SU-DHL-6 (cell line): Measurements from ENCODE around the gene RPS28.

ENCODE experiments used
- EZH2phosphoT487 ChIP-seq: fragments of 200-600 bp; sonication (generic), shearing (Covaris generic); conservative IDR thresholded peaks from 2 replicates; pipeline ENCODE4 v1.6.1; 2018; ENCODE audit warnings: mild to moderate bottlenecking, antibody characterized with exemption, low read length, moderate library complexity, mixed read lengths
- TF ChIP-seq, protein P1 (sequence below): fragments of 200-600 bp; sonication (generic); IDR thresholded peaks from one replicate; pipeline ENCODE4 v1.5.1; 2017; ENCODE audit warnings: antibody characterized with exemption, mild to moderate bottlenecking, low read length, moderate library complexity; ENCODE audit not compliant: insufficient read depth, poor library complexity, severe bottlenecking

DNA sequence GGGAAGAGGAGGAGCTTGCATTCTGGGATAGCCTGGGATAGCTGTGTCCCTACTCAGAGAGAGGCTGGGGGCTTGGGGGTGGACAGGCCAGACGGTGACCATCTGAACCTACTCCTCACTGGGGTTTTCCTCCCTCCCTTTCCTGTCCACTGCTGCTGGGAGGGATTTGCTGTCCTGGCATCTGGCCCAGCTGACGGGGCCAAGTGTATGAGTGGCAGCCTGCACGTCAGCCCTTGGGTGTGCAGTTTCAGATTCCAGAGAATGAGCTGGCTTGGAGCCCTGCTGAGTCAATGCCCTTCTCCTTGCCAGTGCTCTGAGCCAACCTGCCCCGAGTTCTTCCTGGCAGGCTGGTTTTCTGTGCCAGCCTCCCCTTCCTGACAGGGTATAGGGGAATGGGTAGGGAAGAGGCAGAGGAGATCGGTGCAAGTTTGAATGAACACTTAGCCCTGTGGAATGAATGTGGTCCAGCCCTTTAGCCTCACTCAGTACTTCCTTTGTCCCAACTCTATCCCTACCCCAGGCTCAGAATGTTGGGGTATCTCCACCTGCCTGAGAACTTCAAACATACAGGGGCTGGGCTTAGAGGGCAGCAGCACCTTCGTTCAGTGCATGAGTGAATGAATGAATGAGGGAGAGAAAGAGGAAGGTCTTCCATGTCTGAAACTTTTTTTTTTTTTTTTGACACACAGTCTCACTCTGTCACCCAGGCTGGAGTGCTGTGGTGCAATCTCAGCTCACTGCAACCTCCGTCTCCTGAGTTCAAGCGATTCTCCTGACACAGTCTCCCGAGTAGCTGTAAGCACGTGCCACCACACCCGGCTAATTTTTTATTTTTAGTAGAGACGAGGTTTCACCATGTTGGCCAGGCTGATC, 40.9 kb downstream of the RPS28 start:
- TF ChIP-seq, protein P1, sequence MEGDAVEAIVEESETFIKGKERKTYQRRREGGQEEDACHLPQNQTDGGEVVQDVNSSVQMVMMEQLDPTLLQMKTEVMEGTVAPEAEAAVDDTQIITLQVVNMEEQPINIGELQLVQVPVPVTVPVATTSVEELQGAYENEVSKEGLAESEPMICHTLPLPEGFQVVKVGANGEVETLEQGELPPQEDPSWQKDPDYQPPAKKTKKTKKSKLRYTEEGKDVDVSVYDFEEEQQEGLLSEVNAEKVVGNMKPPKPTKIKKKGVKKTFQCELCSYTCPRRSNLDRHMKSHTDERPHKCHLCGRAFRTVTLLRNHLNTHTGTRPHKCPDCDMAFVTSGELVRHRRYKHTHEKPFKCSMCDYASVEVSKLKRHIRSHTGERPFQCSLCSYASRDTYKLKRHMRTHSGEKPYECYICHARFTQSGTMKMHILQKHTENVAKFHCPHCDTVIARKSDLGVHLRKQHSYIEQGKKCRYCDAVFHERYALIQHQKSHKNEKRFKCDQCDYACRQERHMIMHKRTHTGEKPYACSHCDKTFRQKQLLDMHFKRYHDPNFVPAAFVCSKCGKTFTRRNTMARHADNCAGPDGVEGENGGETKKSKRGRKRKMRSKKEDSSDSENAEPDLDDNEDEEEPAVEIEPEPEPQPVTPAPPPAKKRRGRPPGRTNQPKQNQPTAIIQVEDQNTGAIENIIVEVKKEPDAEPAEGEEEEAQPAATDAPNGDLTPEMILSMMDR = no peak
- no peak for TF ChIP-seq EZH2phosphoT487
